ENCODE measurements around the gene SETD1A.

SETD1A gene

GRCh38 chr16:30983898-30984610 is 26.5 kb downstream of the SETD1A start:
- DNase-seq: no peak

GRCh38 chr16:30984669-30985400 is 27.3 kb downstream of the SETD1A start, which contains the start of gene HSD3B7:
Gene HSD3B7, plus strand, starts transcription at chr16:30985207. Its CDS starts 452 bp downstream, at chr16:30985659.
- peak; percentile 81 for DNase-seq

GRCh38 chr16:30985401-30986128 is 28.0 kb downstream of the SETD1A start:
- peak; percentile 12 for DNase-seq

- DNase-seq: no peak
Measured at GRCh38 chr16:30986129-30986991, 28.8 kb downstream of the SETD1A start.

- DNase-seq: no peak
Measured at GRCh38 chr16:30987581-30988190, 30.1 kb downstream of the SETD1A start.

GRCh38 chr16:30989469-30990047 is 32.0 kb downstream of the SETD1A start:
- DNase-seq: no peak

GRCh38 chr16:30990105-30990504 is 32.6 kb downstream of the SETD1A start:
- DNase-seq: no peak

- DNase-seq: no peak
Measured at GRCh38 chr16:30991052-30991451, 33.5 kb downstream of the SETD1A start.

- no peak for DNase-seq
Measured at GRCh38 chr16:30992276-30992780, 34.8 kb downstream of the SETD1A start.

- no peak for DNase-seq
Measured at GRCh38 chr16:30992931-30993816, 35.6 kb downstream of the SETD1A start.

GRCh38 chr16:30995927-30996323 is 38.4 kb downstream of the SETD1A start:
- no peak for DNase-seq

- DNase-seq: no peak
Measured at GRCh38 chr16:30996324-30996984, 38.9 kb downstream of the SETD1A start.

- DNase-seq: peak; percentile 79
Measured at GRCh38 chr16:30996985-30997724, 39.6 kb downstream of the SETD1A start.

GRCh38 chr16:30997725-30998711 is 40.5 kb downstream of the SETD1A start:
- DNase-seq: no peak

- no peak for DNase-seq
Measured at GRCh38 chr16:30998852-30999761, 41.6 kb downstream of the SETD1A start.

- DNase-seq: no peak
Measured at GRCh38 chr16:31000671-31001382, 43.3 kb downstream of the SETD1A start.

Measured in activated CD4-positive, alpha-beta T cell treated with anti-CD3 and anti-CD28 coated beads, Interleukin-2, amount 50 U/mL, for 1 hour (primary cell).